Activated CD4-positive, alpha-beta T cell treated with anti-CD3 and anti-CD28 coated beads, Interleukin-2, amount 50 U/mL, for 4 hours (primary cell): ENCODE measurements around the gene VSNL1.

Source experiments
- DNase-seq, 2 experiments: peaks; one replicate each; pipeline ENCODE4 v3.0.0-alpha.2; 2020

Gene VSNL1

GRCh38 chr2:17584689-17585088 lies 44.2 kb downstream of the VSNL1 start:
- no peak for DNase-seq

- no peak for DNase-seq
Measured at GRCh38 chr2:17587469-17587868, 47.0 kb downstream of the VSNL1 start.

GRCh38 chr2:17588031-17588430 lies 47.5 kb downstream of the VSNL1 start:
- DNase-seq: no peak

- DNase-seq: no peak
Measured at GRCh38 chr2:17589406-17590035, 49.0 kb downstream of the VSNL1 start.

DNA sequence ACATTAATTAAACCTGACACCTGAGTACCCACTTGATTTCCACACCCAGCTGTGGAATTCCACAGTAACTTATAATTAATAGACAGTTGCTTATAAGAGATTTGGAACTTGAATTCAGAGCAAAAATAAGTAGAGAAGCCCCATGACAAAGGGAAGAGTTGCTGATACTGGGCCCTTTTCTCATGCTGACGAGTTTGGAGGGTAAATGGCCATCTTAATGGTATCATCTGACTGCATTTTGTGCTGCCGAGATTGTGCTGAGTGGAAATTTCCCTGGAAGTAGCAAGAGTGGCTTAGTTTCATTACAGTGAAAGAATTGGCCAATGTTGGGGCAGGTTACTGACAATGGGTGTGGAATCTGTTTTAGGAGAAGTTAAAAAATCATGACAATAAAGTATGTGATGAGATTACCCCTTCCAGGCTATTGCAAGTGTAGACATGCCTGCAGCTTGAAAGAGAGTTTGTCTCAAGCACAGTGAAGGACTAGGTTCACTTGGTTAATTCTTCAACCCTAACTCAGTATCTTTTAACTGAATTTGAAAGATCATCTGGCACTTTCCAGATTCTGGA lies 49.9 kb downstream of the VSNL1 start:
- DNase-seq: no peak

GRCh38 chr2:17591846-17592245 lies 51.4 kb downstream of the VSNL1 start:
- DNase-seq: no peak

DNA sequence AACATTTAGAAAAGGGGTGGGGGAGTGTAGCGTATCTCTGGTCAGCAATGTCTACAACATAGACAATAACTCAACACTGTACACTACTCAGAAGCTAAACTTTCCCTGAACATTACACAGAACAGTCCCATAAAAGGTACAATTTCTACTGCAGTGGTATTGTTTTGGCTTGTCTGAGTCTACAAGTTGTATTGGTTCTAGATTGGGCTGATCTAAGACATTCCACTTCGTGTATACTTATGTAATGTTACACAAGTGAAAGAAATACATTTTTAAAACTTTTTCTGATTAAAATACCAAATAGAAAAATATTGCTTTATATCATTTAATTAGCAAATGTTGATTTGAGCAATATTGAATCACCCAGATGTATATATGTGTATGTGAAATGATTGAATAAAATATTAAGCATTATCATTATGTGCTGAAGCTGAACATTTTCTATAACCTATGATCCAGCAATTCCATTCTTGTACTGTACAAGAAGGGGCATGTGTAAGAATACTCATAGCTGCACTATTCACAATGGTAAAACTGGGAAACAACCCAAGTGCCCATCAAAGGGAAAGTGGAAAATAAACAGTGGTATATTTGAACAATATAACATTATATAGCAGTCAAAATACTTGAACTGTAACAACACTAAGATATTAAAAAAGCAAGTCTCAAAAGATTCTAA lies 52.4 kb downstream of the VSNL1 start:
- DNase-seq: no peak

GRCh38 chr2:17593445-17593840 lies 52.9 kb downstream of the VSNL1 start:
- no peak for DNase-seq

GRCh38 chr2:17593841-17594491 lies 53.5 kb downstream of the VSNL1 start:
- no peak for DNase-seq

- no peak for DNase-seq
Measured at GRCh38 chr2:17594533-17595401, 54.3 kb downstream of the VSNL1 start.

DNA sequence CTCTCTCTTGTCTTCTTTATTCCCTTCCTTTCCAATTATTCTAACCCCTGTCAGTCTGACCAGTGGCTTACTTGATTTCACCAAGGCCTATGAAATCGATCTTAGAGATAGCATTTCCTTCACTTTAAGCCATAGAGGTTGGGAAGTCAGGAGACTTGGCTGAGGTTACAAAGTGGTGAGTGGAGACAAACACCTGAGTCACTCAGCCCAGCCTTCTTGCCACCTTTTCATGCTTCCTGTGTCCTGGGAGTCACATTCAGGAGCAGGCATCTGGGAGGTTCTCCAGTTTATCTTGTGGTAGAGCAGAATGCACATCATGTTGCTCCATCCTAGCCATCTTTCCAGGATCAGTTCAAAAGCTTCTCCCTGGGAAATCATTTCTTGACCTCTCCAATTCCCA lies 59.1 kb downstream of the VSNL1 start:
- DNase-seq: no peak

- DNase-seq: no peak
Measured at GRCh38 chr2:17600556-17601204, 60.2 kb downstream of the VSNL1 start.

DNA sequence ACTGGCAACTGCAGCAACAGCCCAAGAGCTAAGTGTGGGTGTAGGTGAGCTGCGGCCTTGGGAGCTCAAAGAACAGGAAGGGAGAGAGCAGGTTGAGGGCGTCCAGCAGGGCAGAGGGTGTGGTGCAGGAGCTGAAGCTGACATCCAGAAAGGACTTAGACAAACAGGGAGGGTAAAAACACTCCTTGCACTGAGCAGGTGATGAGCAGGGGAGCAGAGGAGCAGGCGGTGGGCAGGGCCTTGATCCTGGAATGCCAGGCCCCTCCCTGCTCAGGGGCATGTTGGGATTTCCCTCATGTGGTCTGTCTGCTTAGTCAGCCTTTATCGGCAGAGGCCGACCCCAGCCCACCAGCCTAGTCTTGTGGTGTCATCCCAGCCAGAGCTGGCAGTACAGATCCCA lies 63.6 kb downstream of the VSNL1 start:
- no peak for DNase-seq

DNA sequence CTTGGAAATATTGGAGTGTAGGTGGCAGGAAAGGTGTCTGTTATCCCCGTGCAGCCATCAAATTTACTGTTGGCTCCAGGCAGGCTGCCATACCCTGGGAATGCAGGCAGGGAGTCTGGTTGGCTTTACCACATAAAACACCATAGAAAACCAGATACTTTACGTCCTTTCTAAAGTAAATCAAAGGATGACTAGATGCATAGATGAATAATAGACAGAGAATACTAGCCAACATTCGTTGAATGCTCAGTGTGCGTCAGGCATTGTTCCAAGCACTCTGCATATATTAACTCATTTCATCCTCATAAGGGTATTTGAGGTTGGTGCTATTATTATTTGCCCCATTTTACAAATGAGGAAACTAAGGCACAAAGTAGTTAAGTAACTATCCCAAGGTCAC lies 65.2 kb downstream of the VSNL1 start:
- no peak for DNase-seq

GRCh38 chr2:17606851-17607250 lies 66.4 kb downstream of the VSNL1 start:
- DNase-seq: no peak

DNA sequence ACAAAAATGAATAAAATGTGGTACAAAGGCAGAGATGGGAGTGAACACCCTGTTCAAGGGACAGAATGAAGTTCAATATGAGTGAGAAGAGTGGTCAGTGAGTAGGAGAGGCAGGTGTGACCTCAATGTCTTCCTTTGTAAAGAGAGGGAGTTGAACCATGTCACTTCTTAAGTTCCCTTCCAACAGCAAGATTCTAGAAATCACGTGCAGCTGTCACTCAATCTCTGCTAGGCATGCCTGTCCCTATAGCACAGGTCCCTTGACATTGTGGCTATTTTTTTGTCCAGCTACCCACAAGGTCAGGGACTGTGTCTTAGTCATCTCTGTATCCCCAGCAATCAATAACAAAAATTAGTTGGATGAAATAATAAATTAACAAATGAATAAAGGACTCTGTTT lies 66.9 kb downstream of the VSNL1 start:
- DNase-seq: no peak

DNA sequence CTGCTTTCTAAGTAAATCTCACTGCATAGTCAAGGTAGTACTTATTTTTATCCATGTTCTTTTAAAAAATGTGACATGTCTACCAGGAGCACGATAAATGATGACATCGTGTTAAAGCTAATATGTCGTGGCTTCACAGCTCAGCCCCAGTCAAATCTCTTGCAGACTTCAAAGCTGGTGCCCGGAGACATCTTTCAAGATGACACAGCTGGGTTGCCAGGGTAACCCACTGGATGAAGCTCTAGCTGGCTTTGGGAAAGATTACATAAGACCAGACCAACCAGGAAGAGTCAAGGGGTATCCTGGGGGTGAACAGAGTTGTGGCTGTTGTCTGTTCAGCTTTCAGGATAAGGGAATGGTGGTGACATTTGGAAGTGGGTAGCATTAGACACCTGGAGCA lies 67.8 kb downstream of the VSNL1 start:
- DNase-seq: no peak

- DNase-seq: no peak
Measured at GRCh38 chr2:17610521-17610920, 70.0 kb downstream of the VSNL1 start.

DNA sequence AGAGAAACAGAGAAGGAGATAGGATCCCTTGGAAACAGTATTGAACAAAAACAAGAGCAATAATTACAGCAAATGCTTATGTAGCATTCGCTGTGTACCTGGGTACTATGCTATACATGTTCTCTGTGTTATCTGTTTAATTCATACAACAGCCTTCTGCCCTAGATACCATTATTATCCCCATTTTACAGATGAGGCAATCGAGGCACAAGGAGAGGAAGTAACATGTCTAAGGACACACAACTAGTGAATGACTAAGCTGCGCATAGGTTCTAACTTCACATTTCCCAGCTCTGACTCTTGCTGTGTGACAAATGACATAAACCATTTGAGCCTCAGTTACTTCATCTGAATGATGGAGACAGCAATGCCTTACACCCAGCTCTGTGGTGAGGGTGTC lies 70.5 kb downstream of the VSNL1 start:
- DNase-seq: no peak

- no peak for DNase-seq
Measured at GRCh38 chr2:17614174-17614930, 73.9 kb downstream of the VSNL1 start.

GRCh38 chr2:17615147-17615546 lies 74.7 kb downstream of the VSNL1 start:
- no peak for DNase-seq
